Measurements from ENCODE around the gene RBM22.

DNA sequence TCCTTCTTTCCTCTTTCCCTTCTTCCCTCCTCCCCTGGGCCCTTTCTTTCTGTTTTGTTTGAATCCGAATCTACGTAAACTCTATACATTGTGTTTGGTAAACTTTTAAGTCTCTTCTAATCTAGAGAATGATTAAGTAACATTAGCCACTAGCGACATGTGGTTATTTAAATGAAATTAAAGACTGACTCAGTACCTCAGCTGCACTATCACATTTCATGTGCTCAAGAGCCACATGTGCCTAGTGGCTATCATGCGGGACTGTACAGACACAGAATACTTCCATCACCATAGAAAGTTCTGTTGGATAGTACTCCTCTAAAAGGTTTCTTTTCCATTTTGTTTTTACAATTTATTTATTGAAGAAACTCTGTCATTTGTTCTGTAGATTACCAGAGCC, 29.0 kb upstream of the RBM22 start:
- TF ChIP-seq, protein P1, sequence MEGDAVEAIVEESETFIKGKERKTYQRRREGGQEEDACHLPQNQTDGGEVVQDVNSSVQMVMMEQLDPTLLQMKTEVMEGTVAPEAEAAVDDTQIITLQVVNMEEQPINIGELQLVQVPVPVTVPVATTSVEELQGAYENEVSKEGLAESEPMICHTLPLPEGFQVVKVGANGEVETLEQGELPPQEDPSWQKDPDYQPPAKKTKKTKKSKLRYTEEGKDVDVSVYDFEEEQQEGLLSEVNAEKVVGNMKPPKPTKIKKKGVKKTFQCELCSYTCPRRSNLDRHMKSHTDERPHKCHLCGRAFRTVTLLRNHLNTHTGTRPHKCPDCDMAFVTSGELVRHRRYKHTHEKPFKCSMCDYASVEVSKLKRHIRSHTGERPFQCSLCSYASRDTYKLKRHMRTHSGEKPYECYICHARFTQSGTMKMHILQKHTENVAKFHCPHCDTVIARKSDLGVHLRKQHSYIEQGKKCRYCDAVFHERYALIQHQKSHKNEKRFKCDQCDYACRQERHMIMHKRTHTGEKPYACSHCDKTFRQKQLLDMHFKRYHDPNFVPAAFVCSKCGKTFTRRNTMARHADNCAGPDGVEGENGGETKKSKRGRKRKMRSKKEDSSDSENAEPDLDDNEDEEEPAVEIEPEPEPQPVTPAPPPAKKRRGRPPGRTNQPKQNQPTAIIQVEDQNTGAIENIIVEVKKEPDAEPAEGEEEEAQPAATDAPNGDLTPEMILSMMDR (IDR thresholded peaks at IDR 0.05; ENCODE audit: control extremely low read depth in 1 of 3, insufficient read depth in 1 of 3, low read depth in 1 of 3, low read length in 3 of 3) = no peak
- TF ChIP-seq MAFK (IDR thresholded peaks at IDR 0.05; ENCODE audit: low read depth, low read length) = no peak
- TF ChIP-seq CEBPB (IDR thresholded peaks at IDR 0.05; ENCODE audit: low read depth, low read length) = no peak
- no peak for TF ChIP-seq RFX5 (IDR thresholded peaks at IDR 0.05; ENCODE audit: borderline replicate concordance, low read depth, low read length)
- TF ChIP-seq RNF2 (IDR thresholded peaks at IDR 0.05; ENCODE audit: borderline replicate concordance, low read depth, low read length, missing control alignments, poor library complexity, severe bottlenecking) = no peak
- no peak for TF ChIP-seq POLR2A (IDR thresholded peaks at IDR 0.05; ENCODE audit: control extremely low read depth in 1 of 2, low read depth in 2 of 2, low read length in 2 of 2)
- TF ChIP-seq KDM5A (IDR thresholded peaks at IDR 0.05; ENCODE audit: low read length) = no peak
- TF ChIP-seq GTF2F1 (IDR thresholded peaks at IDR 0.05; ENCODE audit: borderline replicate concordance, low read depth, low read length) = no peak
- no peak for TF ChIP-seq GABPA (IDR thresholded peaks at IDR 0.05; ENCODE audit: borderline replicate concordance, insufficient read depth, low read length)
- TF ChIP-seq SRF (IDR thresholded peaks at IDR 0.05; ENCODE audit: low read depth, low read length) = no peak

Measured in H1 (cell line).